Chondrocyte (in vitro differentiated cells): Measurements from ENCODE around the gene CD22. TPM values are rescaled to one million over a fixed set of nuclear protein-coding genes. Genes with fewer than 3 reads are reported as not detected.

Source experiments
- DNase-seq: peaks from one replicate; pipeline ENCODE4 v3.0.0; 2021; ENCODE audit warnings: mixed read lengths, low spot score
- H3K27ac Mint-ChIP-seq: one replicate; pipeline ENCODE4 v1.8.0; 2021; ENCODE audit warnings: mild to moderate bottlenecking, moderate library complexity, mixed read lengths; ENCODE audit not compliant: unreplicated experiment
- H3K27me3 Mint-ChIP-seq: 2 replicates; pipeline ENCODE4 v1.8.0; 2021; ENCODE audit warnings: low read depth, mixed read lengths
- H3K36me3 Mint-ChIP-seq: 2 replicates; pipeline ENCODE4 v1.8.0; 2021; ENCODE audit warnings: low read depth, mixed read lengths
- H3K4me1 Mint-ChIP-seq: 2 replicates; pipeline ENCODE4 v1.8.0; 2021; ENCODE audit warnings: low read depth, mild to moderate bottlenecking, mixed read lengths
- H3K4me3 Mint-ChIP-seq: one replicate; pipeline ENCODE4 v1.8.0; 2021; ENCODE audit warnings: mild to moderate bottlenecking, moderate library complexity, mixed read lengths; ENCODE audit not compliant: unreplicated experiment
- H3K9me3 Mint-ChIP-seq: 2 replicates; pipeline ENCODE4 v1.8.0; 2021; ENCODE audit warnings: low read depth, mixed read lengths
- CTCF ChIP-seq: fragments of 200-600 bp; sonication (generic); IDR thresholded peaks from 2 replicates; pipeline ENCODE4 v1.5.0; 2021; ENCODE audit warnings: antibody characterized with exemption, mild to moderate bottlenecking, moderate library complexity
- total RNA-seq: library from RNA; stranded (reverse); gene quantifications from 3 replicates; pipeline ENCODE4 v1.2.1, GENCODE V29; 2021

CD22 gene
- total RNA-seq, 1 donor from 2014 or later: not detected

DNA sequence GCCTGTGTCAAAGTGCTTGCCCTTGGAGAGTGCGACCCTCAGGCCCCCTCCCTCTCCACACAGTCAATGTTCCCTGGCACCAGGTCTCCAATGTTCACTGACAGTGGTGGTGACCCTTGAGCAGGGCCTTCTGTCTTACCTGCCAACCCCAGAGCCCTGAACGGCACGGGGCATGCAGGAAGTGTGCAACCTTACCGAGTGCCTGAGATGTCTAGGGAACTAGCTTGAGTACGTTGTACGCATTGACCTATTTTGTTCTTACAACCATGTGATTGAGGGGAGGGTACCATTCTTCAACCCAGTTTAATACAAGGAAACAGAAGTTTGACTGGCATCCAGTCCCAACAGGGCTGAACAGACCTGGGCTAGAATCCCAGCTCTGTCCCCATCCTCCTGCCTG lies 23.8 kb upstream of the CD22 start:
- Mint-ChIP-seq H3K27ac (no peak overlapping the region), H3K9me3 (no peaks in the 10 kb centered on the region), H3K27me3 (peaks cover 6% of the 10 kb centered on the region), H3K36me3 (no peaks in the 10 kb centered on the region), H3K4me3 (no peak overlapping the region), H3K4me1 (no peaks in the 10 kb centered on the region)
- TF ChIP-seq CTCF: no peak
- DNase-seq: no peak

GRCh38 chr19:35306473-35307246 lies 22.3 kb upstream of the CD22 start:
- Mint-ChIP-seq H3K27ac (no peak overlapping the region), H3K9me3 (no peaks in the 10 kb centered on the region), H3K4me3 (no peak overlapping the region), H3K27me3 (peaks cover 6% of the 10 kb centered on the region), H3K4me1 (no peaks in the 10 kb centered on the region), H3K36me3 (no peaks in the 10 kb centered on the region)
- DNase-seq: no peak
- peak; percentile 39 for TF ChIP-seq CTCF

GRCh38 chr19:35307931-35308330 lies 21.1 kb upstream of the CD22 start:
- Mint-ChIP-seq H3K9me3 (no peaks in the 10 kb centered on the region), H3K36me3 (no peaks in the 10 kb centered on the region), H3K4me1 (no peaks in the 10 kb centered on the region), H3K27me3 (peaks cover 6% of the 10 kb centered on the region), H3K27ac (no peak overlapping the region), H3K4me3 (no peak overlapping the region)
- DNase-seq: no peak
- no peak for TF ChIP-seq CTCF

GRCh38 chr19:35308910-35309309 lies 20.1 kb upstream of the CD22 start:
- Mint-ChIP-seq H3K4me3 (no peak overlapping the region), H3K27me3 (peaks cover 4% of the 10 kb centered on the region), H3K27ac (no peak overlapping the region), H3K9me3 (no peaks in the 10 kb centered on the region), H3K4me1 (peaks cover 2% of the 10 kb centered on the region), H3K36me3 (no peaks in the 10 kb centered on the region)
- no peak for DNase-seq
- TF ChIP-seq CTCF: no peak

DNA sequence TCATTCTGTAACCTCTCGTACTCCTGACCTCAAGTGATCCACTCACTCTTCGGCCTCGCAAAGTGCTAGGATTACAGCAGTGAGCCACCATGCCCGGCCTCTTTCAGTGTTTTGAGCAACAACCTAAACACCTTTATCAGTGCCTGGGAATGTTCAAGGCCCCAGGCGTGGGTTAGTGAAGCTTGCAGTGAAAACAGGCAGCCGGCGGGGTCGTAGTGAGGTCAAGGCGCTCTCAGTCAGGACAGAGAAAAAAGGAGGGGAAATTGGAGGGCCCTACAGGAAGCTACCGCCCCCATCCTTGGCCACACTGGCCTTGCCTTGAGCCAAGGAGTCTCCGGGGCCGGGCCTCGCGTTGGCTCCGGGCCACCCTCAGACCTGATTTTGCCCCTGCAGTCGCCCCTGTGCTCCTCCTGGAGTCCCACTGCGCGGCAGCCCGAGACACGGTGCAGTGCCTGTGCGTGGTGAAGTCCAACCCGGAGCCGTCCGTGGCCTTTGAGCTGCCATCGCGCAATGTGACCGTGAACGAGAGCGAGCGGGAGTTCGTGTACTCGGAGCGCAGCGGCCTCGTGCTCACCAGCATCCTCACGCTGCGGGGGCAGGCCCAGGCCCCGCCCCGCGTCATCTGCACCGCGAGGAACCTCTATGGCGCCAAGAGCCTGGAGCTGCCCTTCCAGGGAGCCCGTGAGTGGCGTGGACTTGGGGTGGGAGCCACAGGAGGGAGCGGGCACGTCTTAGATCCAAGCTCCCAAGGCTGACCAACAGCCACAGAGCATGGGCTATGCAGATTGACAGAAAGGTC lies 19.3 kb upstream of the CD22 start:
- H3K36me3 Mint-ChIP-seq: no peaks in the 10 kb centered on the region
- no peak for TF ChIP-seq CTCF
- no peak overlapping the region for H3K4me3 Mint-ChIP-seq
- H3K4me1 Mint-ChIP-seq: peaks cover 2% of the 10 kb centered on the region
- no peak overlapping the region for H3K27ac Mint-ChIP-seq
- no peak for DNase-seq
- no peaks in the 10 kb centered on the region for H3K27me3 Mint-ChIP-seq
- no peaks in the 10 kb centered on the region for H3K9me3 Mint-ChIP-seq
